WERI-Rb-1 (cell line): ENCODE results near the gene KSR2.
"Not testable (repeated sequence)": the region's sequence is repeated elsewhere in the genome, so short reads cannot be mapped to it uniquely, and the experiment has no call there.

ENCODE experiments used
- DNase-seq: peaks from one replicate; pipeline ENCODE4 v3.0.0-alpha.2; 2020
- H3K27ac ChIP-seq: fragments of 250-450 bp; sonication (Bioruptor Pico); 2 replicates; pipeline ENCODE4 v1.5.1; 2020; ENCODE audit warnings: mild to moderate bottlenecking, moderate library complexity
- H3K27me3 ChIP-seq: fragments of 250-450 bp; sonication (Bioruptor Pico); 2 replicates; pipeline ENCODE4 v1.5.1; 2021; ENCODE audit warnings: mild to moderate bottlenecking, low read depth, moderate library complexity; ENCODE audit not compliant: insufficient read depth, severe bottlenecking
- H3K36me3 ChIP-seq: fragments of 250-450 bp; sonication (Bioruptor Pico); 2 replicates; pipeline ENCODE4 v1.5.1; 2020; ENCODE audit warnings: mild to moderate bottlenecking, moderate library complexity
- H3K4me3 ChIP-seq: 2 replicates; pipeline ENCODE4 v1.5.1; 2011; ENCODE audit warnings: low read depth, mild to moderate bottlenecking, control low read depth, low read length
- H3K9me3 ChIP-seq: fragments of 250-450 bp; sonication (Bioruptor Pico); 2 replicates; pipeline ENCODE4 v1.5.1; 2021; ENCODE audit warnings: mild to moderate bottlenecking, moderate library complexity; ENCODE audit not compliant: severe bottlenecking
- CTCF ChIP-seq: IDR thresholded peaks from 2 replicates; pipeline ENCODE4 v1.5.1; 2011; ENCODE audit warnings: low read depth, mild to moderate bottlenecking, control low read depth, inconsistent platforms, low read length

Gene KSR2

DNA sequence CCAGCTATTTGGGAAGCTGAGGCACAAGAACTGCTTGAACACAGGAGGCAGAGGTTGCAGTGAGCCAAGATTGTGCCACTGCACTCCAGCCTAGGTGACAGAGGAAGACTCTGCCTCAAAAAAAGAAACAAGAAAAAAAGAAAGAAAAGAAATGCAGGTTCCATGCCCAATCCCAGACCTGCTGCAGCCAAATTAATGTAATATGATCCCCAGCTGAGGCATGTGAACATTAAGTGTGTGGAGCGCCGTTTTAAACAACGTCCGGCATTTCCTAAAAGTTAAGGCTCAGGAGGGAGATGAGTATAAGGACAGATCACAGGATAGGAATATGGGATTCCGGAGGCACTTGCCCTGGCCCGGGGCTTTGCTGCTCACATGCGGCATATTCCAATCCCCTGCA is 162.9 kb downstream of the KSR2 start:
- no peak for DNase-seq
- no peak overlapping the region for H3K4me3 ChIP-seq
- no peaks in the 10 kb centered on the region for H3K9me3 ChIP-seq
- no peak for TF ChIP-seq CTCF
- no peaks in the 10 kb centered on the region for H3K36me3 ChIP-seq
- peaks cover 3% of the 10 kb centered on the region for H3K27me3 ChIP-seq
- no peak overlapping the region for H3K27ac ChIP-seq

DNA sequence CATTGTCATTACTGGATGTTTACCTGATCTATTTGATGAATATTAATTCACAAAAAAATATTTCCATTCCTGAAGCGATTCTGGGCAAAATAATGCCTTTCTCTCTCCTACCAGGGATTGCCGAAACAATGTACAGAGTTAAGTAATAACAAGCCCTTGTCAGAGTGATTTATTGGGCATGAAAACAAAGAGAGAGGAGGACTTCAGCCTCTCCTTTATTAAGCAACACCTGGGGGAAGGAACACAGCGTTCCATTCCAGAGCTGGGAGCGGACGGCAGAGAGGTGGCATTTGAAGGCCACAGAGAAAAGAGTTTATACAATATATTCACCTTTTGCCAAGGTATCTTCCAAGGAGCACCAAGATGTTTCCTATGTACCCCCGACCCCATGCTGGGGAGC is 165.8 kb downstream of the KSR2 start:
- Histone ChIP-seq H3K27me3 (peaks cover 3% of the 10 kb centered on the region), H3K36me3 (no peaks in the 10 kb centered on the region), H3K9me3 (no peaks in the 10 kb centered on the region), H3K4me3 (no peak overlapping the region), H3K27ac (no peak overlapping the region)
- DNase-seq, result no peak
- TF ChIP-seq CTCF, result no peak

DNA sequence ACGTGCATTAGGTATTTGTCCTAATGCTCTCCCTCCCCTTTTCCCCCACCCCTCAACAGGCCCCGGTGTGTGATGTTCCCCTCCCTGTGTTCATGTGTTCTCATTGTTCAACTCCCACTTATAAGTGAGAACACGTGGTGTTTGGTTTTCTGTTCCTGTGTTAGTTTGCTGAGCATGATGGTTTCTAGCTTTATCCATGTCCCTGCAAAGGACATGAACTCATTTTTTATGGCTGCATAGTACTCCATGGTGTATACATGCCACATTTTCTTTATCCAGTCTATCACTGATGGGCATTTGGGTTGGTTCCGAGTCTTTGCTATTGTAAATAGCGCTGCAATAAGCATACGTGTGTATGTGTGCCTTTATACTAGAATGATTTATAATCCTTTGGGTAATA is 168.1 kb downstream of the KSR2 start:
- DNase-seq, H3K36me3 ChIP-seq, H3K27me3 ChIP-seq, H3K9me3 ChIP-seq, H3K27ac ChIP-seq, H3K4me3 ChIP-seq: not testable (repeated sequence)

- Histone ChIP-seq H3K4me3 (no peak overlapping the region), H3K27ac (no peak overlapping the region), H3K9me3 (no peaks in the 10 kb centered on the region), H3K36me3 (no peaks in the 10 kb centered on the region), H3K27me3 (no peaks in the 10 kb centered on the region)
- no peak for DNase-seq
- no peak for TF ChIP-seq CTCF
These were observed 171.6 kb downstream of the KSR2 start for GRCh38 chr12:117797202-117797601.

DNA sequence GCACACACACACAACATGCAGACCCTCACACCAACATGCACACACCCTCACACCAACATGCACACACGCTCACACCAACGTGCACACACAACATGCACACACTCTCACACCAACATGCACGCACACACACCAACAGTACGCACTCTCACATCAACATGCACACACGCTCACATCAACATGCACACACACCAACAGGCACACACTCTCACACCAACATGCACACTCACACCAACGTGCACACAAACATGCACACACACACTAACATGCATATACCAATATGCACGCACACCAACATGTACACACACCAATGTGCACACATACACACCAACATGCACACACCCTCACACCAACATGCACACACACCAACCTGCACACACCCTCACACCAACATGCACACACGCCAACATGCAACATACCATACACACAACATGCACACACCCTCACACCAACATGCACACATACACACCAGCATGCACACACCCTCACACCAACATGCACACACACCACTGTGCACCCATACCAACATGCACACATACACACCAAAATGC is 175.8 kb downstream of the KSR2 start:
- no peak overlapping the region for H3K4me3 ChIP-seq
- no peaks in the 10 kb centered on the region for H3K9me3 ChIP-seq
- no peak for DNase-seq
- no peak for TF ChIP-seq CTCF
- no peaks in the 10 kb centered on the region for H3K27me3 ChIP-seq
- H3K36me3 ChIP-seq, result no peaks in the 10 kb centered on the region
- H3K27ac ChIP-seq, result no peak overlapping the region

DNA sequence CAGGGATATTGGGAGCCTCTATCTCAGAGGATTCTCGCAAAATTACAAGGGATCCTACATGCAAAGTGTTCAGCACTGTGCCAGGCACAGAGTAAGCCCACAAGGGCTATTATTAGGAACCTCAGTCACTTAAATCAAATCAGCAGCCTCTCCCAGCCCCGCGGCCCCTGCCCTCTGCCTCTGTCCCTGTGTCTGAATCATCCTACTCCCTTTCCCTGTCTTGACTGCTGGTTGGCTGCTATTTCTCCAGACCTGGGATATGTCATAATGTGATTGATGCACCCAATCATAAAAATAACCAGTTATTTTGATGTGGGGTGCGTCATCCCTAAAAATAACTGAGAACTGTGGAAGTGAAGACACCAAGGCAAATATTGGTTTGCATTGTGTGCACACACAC is 176.3 kb downstream of the KSR2 start:
- H3K4me3 ChIP-seq, result no peak overlapping the region
- H3K9me3 ChIP-seq, result no peaks in the 10 kb centered on the region
- H3K27me3 ChIP-seq, result no peaks in the 10 kb centered on the region
- no peak for TF ChIP-seq CTCF
- DNase-seq, result no peak
- no peaks in the 10 kb centered on the region for H3K36me3 ChIP-seq
- H3K27ac ChIP-seq, result no peak overlapping the region
